ENCODE measurements around the gene RFC4. TPM values are rescaled to one million over a fixed set of nuclear protein-coding genes. Genes with fewer than 3 reads are reported as not detected.

RFC4 gene
- total RNA-seq, 1 experiment from 2014 or later = 59.6 TPM

- no peak for DNase-seq (ENCODE audit: low read depth)
These were observed 54.8 kb downstream of the RFC4 start for GRCh38 chr3:186751480-186751879.

- no peak for DNase-seq (ENCODE audit: low read depth)
These were observed 56.0 kb downstream of the RFC4 start for GRCh38 chr3:186750316-186750715.

GRCh38 chr3:186746008-186746407, 60.3 kb downstream of the RFC4 start:
- DNase-seq (ENCODE audit: low read depth) = peak; percentile 49

GRCh38 chr3:186743666-186744065, 62.6 kb downstream of the RFC4 start:
- DNase-seq (ENCODE audit: low read depth) = no peak

- no peak for DNase-seq (ENCODE audit: low read depth)
These were observed 63.5 kb downstream of the RFC4 start for GRCh38 chr3:186742618-186743380.

Other genes with a start within 250 kb of the RFC4 start
- gene TBCCD1, start 239.1 kb downstream of the RFC4 start, total RNA-seq (2014; rRNA removed) = 12.6 and 13.2 TPM in 2 replicates
- gene DNAJB11, start 235.8 kb downstream of the RFC4 start, total RNA-seq (2014; rRNA removed) = 83.8 and 85.5 TPM in 2 replicates
- not detected in 2 replicates for gene AHSG, start 193.4 kb downstream of the RFC4 start, total RNA-seq (2014; rRNA removed)
- 0.06 TPM in 1 of 2 replicates, not detected in the other for gene FETUB, start 166.1 kb downstream of the RFC4 start, total RNA-seq (2014; rRNA removed)
- gene HRG, start 140.5 kb downstream of the RFC4 start, total RNA-seq (2014; rRNA removed) = 0.06 TPM in 1 of 2 replicates, not detected in the other
- not detected in 2 replicates for gene KNG1, start 89.1 kb downstream of the RFC4 start, total RNA-seq (2014; rRNA removed)
- 493 and 693 TPM in 2 replicates for gene EIF4A2, start 22.9 kb downstream of the RFC4 start, total RNA-seq (2014; rRNA removed)
- not detected in 2 replicates for gene ADIPOQ, start 36.2 kb upstream of the RFC4 start, total RNA-seq (2014; rRNA removed)
- 2.0 and 2.7 TPM in 2 replicates for gene ST6GAL1, start 124.0 kb upstream of the RFC4 start, total RNA-seq (2014; rRNA removed)

Measured in LHCN-M2 (cell line).